Renal cortex interstitium (tissue), 11 donors: ENCODE data around the gene TGFBR1. TPM values are rescaled to one million over a fixed set of nuclear protein-coding genes. Genes with fewer than 3 reads are reported as not detected.

Experiments
- DNase-seq, 11 donors: peaks; one replicate each; pipeline ENCODE4 v3.0.0-alpha.2; 2013; ENCODE audit warnings: low read depth in 9 of 11, low spot score in 4 of 11; ENCODE audit errors: extremely low read depth in 1 of 11
- polyA plus RNA-seq, 3 donors: library from polyadenylated mRNA; unstranded; fragments of 120-200 nt; gene quantifications; one replicate each; pipeline ENCODE4 v1.2.1, GENCODE V29; 2013; ENCODE audit not compliant: insufficient read length in 3 of 3

The TGFBR1 gene
- polyA plus RNA-seq, 3 donors: 40.8 to 52.7 (median 48.7) TPM

DNA sequence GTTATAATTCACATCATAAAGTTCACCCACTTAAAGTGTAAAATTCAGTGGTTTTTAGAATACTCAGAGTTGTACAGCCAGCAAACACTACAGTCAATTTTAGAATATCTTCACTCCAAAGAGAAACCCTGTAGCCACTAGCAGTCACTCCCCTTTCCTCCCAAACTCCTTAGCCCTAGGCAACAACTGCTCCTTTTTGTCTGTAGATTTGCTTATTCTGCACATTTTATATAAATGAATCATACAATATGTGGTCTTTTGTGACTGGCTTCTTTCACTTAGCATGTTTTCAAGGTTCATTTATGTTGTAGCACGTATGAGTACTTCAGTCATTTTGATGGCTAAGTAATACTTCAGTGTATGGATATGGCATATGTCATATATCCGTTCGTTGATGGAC, 38.7 kb downstream of the TGFBR1 start:
- DNase-seq: no peak

GRCh38 chr9:99144966-99145365, 40.1 kb downstream of the TGFBR1 start:
- no peak for DNase-seq

DNA sequence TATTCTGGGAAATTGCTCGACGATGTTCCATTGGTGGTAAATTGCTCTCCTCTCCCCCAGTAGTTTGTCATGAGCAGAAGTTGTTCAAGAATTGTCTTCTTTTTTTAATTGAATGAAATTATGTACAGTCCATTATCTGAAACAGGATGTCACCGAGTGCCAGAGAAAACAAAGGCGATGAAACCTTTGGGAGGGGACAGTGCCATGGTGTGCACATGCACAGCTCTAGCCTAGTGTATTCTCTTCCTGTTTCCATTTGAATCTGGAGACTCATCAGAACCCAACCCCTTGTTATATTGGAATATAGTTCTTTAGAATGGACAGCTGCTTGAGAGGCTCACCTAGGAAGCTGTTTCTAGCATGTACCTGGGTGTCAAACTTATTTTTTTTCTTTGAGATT, 41.7 kb downstream of the TGFBR1 start:
- no peak for DNase-seq

DNA sequence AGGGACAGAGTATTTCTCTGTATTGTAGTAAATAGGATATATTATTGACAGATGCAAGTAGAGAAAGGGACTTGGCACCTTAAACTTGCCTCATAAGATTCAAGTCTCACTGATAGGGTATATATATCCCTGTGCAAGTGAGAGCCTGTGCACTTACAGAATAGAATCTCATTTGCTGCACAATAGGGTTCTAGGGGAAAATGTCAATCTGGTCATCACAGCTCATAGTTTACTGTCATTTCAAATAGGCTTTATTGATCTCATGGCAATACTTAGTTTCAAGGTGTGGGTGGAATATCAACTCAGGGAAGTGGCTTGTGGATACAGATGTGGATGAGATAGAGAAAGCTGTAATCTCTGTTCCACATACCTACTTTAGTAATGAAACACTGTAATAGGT, 42.3 kb downstream of the TGFBR1 start:
- DNase-seq: no peak

GRCh38 chr9:99150451-99151171, 45.7 kb downstream of the TGFBR1 start:
- no peak for DNase-seq

DNA sequence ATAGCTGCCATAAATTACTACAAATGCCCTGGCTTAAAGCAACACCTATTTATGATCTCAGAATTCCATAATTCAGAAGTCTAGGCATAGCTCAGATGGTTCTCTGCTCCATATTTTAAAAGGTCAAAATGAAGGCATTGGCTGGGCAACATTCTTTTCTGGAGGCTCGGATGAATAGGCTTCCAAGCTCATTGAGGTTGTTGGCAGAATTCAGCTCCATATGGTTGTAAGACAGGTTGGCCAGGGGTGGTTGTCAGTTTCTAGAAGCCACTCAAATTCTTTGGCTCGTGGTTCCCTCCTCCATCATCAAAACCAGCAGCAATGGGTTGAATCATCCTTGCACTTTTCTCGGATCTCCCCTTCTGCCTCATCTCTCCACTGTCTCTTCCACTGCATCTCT, 49.4 kb downstream of the TGFBR1 start:
- no peak for DNase-seq

DNA sequence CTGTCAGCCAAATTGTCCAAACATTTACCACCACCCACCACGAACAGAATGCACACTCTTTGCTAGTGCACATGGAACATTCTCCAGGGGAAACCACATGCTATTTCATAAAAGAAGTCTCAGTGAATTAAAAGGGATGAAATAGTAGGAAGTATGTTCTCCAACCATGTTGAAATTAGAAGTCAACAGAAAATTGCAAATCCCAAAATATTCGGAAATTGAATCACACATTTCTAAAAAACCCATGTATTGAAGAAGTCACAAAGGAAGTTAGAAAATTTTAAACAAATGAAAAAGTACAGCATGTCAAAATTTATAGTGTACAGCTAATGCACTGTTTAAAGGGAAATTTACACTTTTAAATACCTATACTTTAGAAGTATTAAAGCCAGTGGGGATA, 50.8 kb downstream of the TGFBR1 start:
- no peak for DNase-seq

DNA sequence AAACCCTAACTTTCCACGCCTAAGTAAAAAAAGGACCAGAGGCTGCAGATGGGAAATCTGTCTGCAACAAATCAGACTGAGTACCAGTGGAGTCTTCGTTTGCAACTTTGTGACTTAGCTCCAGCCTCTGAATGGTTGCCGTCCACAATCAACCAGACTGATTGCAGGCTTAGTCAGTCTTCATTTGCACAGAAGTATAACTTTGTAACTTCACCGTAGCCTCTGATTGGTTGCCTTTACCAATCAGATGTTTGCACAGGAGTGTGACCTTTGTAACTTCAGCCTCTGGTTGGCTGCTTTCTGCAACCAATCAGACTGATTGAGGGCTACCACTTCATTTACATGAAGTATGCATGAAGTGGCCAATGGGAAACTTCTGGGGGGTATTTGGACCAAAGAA, 53.7 kb downstream of the TGFBR1 start:
- DNase-seq: no peak

DNA sequence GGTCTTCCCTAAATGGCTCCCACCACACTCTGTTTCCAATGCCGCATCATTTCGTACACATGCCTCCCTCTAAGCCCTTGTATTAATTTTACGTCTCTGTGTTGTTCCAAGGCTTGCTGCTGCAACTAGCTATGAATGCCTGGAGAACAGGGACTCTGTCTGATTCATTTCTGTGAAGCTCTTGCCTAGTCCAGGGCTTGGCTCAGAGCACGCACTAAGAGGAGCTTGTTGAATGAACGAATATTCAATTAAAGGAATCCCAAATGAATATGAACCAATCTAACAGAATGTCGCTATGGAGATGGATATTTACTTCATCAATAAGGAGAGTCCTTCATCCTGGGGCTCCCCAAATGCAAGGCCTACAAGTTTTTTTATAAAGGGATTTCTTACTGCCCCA, 55.3 kb downstream of the TGFBR1 start:
- DNase-seq: no peak

DNA sequence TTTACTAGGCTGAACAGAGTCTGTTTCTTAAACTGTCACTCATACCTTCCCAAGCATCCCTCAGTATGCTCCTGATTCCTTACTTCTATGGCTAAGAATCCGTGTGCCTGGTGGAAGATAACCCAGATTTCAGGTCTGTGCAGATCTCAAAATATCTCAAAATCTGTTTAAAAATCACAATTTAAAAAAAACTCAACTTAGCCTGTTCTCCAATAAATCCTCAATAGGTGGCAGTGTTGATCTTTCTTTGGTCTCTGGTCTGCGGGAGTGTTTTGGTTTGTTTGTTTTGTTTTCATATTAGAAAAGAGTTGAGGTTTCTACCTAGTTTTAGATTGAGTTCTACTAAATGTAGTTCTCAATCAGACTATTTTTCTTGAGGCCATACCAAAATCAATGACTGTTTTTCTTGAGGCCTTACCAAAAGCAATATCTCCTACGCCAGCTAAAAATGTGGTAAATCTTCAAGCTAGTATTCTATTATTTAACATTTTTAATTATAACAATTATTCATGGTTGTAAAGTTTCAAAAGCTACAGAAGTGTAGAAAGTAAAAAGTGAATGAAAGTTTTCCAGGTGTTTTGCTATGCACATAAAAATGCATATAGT, 57.9 kb downstream of the TGFBR1 start:
- DNase-seq: peak in 4 of 11 donors; percentile 23 to 43 (median 34)

DNA sequence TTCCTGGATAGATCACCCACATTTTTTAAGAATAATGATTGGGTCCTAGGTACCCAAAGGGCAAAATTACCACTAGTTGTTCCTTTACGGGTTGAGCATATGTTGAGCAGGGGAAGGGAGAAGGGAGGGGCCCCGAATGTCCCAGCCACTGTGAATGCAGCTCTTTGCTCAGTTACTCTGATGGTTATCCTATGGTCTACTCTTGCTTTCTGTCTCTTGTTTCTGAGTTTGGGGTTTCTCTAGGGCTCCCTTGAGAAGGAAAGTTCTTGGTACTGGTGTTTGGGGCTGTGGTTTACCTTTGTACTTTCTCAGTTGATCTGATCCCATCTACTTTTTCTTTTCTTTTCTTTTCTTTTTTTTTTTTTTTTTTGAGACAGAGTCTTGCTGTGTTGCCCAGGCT, 61.2 kb downstream of the TGFBR1 start:
- no peak for DNase-seq

GRCh38 chr9:99167119-99167518, 62.2 kb downstream of the TGFBR1 start:
- DNase-seq: no peak

DNA sequence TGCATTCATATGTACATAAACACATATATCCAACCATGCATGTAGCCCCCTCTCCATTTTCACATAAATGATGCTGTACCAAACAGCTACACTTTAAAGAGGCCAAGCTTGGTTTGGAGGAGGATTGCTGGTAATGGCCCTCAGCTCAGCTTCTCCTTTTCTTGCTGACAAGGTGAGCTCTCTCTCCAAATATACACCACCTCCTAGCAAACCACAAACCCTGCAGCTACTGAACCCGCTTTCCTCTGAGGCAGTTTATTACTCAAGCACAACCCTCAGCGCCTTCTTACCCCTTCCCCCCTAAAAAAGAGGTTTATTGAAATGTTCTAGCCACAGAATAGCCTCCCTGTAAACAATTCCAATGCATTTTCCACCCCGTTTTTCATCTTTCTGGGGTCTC, 62.8 kb downstream of the TGFBR1 start:
- no peak for DNase-seq

DNA sequence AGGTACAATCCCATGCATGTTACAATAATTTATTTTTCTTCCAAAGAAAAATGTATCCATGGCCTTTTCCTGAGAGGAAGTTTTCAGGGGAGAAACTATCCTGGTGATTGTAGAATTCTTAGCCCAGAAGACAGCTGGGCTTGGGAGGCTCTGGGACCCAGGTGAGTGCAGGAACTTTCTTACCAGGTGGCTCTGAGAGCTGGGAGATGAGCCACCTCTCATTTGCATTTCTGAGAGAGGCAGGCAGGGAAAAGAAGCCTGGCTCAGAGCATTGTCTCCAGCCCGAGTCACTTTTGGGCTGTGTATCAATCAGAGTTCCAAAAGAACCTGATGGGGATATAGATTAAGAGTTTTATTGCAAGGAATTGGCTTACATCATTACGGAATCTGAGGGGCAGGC, 64.2 kb downstream of the TGFBR1 start:
- DNase-seq: no peak

DNA sequence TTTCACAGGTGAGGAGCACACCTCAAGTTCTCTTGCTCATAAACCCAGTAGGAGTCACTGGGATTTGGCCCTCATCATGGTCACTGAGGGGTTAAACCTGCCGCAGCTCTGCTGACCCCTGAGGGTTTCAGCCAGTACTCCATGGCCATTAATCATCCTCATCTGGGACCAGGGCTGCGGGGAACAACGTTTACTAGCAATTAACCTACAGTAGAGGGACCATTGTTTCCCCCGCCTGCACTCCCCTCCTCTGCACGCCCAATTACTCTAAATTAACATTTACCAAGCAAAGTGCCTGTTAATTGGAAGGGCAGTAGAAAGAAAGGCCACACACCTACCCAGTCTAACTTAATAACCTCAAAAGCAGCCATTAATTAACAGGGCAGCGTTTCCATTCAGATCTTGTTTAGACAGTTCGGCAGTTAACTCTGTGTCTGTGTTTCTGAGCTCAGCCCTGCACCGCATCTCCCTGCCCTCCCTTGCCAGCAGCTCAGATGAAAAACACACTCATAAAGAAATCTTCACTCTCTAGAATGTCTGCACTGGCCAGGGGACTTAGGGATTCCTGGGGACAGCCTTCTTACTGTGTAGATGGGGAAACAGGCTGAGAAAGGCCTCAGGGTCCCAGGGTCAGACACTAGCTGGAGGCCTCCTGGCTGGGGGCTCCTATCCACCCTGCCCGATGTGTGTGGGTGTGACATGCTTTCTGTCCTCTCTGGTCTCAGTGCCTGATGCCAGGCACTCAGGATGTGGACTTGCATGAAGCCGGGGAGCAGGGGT, 65.3 kb downstream of the TGFBR1 start:
- DNase-seq: peak in 4 of 11 donors; percentile 32 to 36 (median 34)

GRCh38 chr9:99171225-99172123, 66.6 kb downstream of the TGFBR1 start:
- no peak for DNase-seq

DNA sequence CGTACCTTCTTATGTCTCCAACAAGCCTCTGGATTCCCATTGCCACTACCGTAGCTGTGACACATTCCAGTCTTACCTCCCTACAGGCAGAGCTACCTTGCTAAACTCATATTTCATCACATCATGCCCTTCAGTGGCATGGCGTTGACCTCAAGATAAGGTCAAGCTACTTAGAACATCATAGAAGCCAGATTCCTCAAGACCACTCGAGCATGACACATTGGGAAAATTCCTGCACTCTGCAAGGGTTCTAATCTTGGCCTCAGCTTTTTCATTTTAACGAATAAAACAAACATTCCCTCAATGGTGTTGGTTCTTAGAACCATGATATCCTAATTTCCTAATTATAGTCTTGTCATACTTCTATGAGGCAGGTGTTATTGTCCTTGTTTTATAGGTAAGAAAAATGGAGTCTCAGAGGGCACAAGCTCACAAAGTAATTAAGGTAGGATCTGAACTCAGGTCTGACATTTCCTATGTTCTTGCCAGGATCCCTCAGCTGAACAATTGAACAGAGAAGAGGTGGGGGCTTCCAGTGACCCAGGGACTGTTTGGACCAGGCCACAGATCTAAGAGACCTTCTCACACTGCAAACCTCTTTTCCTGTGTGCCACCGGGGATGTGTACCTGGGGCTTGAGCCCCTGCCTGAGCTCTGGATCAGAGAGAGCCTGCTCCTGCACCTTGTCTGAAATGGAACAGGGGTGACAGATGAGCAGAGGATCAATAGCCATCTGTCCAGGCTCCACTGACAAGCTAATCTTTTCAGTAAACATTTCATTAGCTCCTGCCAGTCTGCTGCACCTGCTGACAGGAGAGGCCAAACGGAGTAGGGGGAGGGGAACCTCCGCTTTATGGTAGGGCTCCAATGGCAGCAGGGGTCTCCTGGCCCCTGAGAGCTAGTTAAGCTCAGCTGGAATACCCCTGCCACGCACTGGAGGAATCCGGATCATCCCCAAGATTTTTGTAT, 67.5 kb downstream of the TGFBR1 start:
- DNase-seq: peak in 2 of 11 donors; percentile 26 to 35
